OCI-LY3 (cell line): Measurements from ENCODE around the gene WASF2.

Experiments used
- H2AFZ ChIP-seq: fragments of 200-600, 300-600 bp; shearing (Covaris generic); 2 replicates; pipeline ENCODE4 v1.6.0; 2014; ENCODE audit warnings: antibody characterized with exemption, low read depth, low read length
- H3K27ac ChIP-seq: fragments of 200-600, 300-600 bp; sonication (generic); 2 replicates; pipeline ENCODE4 v1.5.1; 2014; ENCODE audit warnings: mild to moderate bottlenecking, low read length, moderate library complexity, mixed read lengths
- H3K27me3 ChIP-seq: fragments of 200-600, 300-600 bp; sonication (generic); 2 replicates; pipeline ENCODE4 v1.6.1; 2014; ENCODE audit warnings: low read depth, low read length, mixed read lengths
- H3K36me3 ChIP-seq: fragments of 200-600, 300-600 bp; sonication (generic); replicated peaks from 2 replicates; pipeline ENCODE3; 2014; ENCODE audit warnings: low read depth, low read length, mixed read lengths
- H3K4me1 ChIP-seq: fragments of 300-600, 200-600 bp; sonication (generic); 2 replicates; pipeline ENCODE4 v1.6.1; 2014; ENCODE audit warnings: low read length, mixed read lengths
- H3K4me2 ChIP-seq: fragments of 200-600, 300-600 bp; sonication (generic); 2 replicates; pipeline ENCODE4 v1.6.1; 2014; ENCODE audit warnings: low read length, mixed read lengths
- H3K4me3 ChIP-seq: fragments of 300-600, 200-600 bp; sonication (generic); 2 replicates; pipeline ENCODE4 v1.5.1; 2014; ENCODE audit warnings: antibody characterized with exemption, mild to moderate bottlenecking, low read length, moderate library complexity
- H3K79me2 ChIP-seq: fragments of 300-600, 200-600 bp; shearing (Covaris generic); 2 replicates; pipeline ENCODE4 v1.6.1; 2014; ENCODE audit warnings: mild to moderate bottlenecking, low read length, mixed read lengths
- H3K9ac ChIP-seq: fragments of 300-600, 200-600 bp; shearing (Covaris generic); 2 replicates; pipeline ENCODE4 v1.6.0; 2014; ENCODE audit warnings: mild to moderate bottlenecking, low read length, moderate library complexity
- H3K9me3 ChIP-seq: fragments of 200-600, 300-600 bp; shearing (Covaris generic); 2 replicates; pipeline ENCODE4 v1.6.1; 2014; ENCODE audit warnings: low read length, mixed read lengths; ENCODE audit not compliant: insufficient read depth
- H4K20me1 ChIP-seq: fragments of 200-600, 300-600 bp; sonication (generic); 2 replicates; pipeline ENCODE4 v1.6.1; 2016; ENCODE audit warnings: low read length, mixed read lengths; ENCODE audit not compliant: insufficient read depth
- EZH2phosphoT487 ChIP-seq: fragments of 200-600 bp; shearing (Covaris generic); IDR thresholded peaks from 2 replicates; pipeline ENCODE4 v1.6.1; 2018; ENCODE audit warnings: antibody characterized with exemption, mixed run types, low read depth
- TF ChIP-seq, protein P1 (sequence below): fragments of 200-600, 300-600 bp; sonication (generic); IDR thresholded peaks from 2 replicates; pipeline ENCODE4 v1.5.1; 2014; ENCODE audit warnings: antibody characterized with exemption, low read length, low read depth

WASF2 gene

DNA sequence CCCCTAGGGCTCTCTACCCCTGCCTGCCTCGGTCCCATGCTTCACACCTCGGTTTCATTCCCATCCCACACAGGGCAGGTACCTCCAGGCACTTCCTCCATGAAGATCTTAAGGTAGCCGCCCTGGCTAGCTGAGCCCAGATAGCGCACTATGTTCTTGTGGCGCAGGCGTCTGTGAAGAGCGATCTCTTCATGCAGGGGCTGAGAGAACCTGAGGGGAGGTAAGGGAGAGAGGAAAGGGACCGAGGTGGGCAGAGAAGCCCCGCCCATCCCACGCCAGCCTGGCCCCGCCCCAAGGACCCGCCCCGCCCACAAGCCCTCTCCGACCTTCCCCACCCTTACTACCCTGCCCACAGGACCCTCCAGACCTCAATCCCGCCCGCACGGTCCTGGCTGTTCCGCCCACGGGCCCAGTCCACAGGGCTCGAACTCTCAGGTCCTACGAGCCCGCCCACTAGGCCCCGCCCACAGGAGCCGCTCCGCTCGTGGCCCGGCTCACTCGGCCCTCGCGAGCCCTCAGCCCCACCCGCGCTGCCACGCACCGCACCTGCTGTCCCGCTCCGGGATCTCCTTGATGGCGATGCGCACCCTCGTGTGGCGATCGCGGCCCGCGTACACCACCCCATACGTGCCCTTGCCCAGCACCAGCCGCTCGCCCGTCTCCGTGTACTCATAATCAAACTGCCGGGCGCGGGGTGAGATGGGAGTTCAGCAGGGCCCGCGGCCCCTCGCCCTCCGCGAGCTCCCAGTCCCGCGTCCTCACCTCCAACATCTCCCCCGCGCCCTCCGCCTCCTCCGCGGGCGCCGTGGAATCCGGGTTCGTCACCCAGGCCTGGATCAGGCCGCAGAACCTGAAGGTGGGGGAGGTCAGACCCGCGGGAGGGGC is 129.6 kb downstream of the WASF2 start:
- Histone ChIP-seq H3K79me2 (no peaks in the 10 kb centered on the region), H3K9me3 (no peaks in the 10 kb centered on the region), H3K36me3 (no peaks in the 10 kb centered on the region), H2AFZ (no peak overlapping the region), H3K27me3 (peaks cover 6% of the 10 kb centered on the region; the same call in 1 of the 2 replicates), H3K4me2 (peak overlapping the region; percentile 91), H3K4me1 (peaks cover 29% of the 10 kb centered on the region), H3K4me3 (peak overlapping the region; percentile 76), H4K20me1 (no peaks in the 10 kb centered on the region), H3K9ac (peak overlapping the region; percentile 49; the same call in 1 of the 2 replicates), H3K27ac (no peak overlapping the region)
- TF ChIP-seq EZH2phosphoT487: no peak
- TF ChIP-seq, protein P1, sequence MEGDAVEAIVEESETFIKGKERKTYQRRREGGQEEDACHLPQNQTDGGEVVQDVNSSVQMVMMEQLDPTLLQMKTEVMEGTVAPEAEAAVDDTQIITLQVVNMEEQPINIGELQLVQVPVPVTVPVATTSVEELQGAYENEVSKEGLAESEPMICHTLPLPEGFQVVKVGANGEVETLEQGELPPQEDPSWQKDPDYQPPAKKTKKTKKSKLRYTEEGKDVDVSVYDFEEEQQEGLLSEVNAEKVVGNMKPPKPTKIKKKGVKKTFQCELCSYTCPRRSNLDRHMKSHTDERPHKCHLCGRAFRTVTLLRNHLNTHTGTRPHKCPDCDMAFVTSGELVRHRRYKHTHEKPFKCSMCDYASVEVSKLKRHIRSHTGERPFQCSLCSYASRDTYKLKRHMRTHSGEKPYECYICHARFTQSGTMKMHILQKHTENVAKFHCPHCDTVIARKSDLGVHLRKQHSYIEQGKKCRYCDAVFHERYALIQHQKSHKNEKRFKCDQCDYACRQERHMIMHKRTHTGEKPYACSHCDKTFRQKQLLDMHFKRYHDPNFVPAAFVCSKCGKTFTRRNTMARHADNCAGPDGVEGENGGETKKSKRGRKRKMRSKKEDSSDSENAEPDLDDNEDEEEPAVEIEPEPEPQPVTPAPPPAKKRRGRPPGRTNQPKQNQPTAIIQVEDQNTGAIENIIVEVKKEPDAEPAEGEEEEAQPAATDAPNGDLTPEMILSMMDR: no peak

DNA sequence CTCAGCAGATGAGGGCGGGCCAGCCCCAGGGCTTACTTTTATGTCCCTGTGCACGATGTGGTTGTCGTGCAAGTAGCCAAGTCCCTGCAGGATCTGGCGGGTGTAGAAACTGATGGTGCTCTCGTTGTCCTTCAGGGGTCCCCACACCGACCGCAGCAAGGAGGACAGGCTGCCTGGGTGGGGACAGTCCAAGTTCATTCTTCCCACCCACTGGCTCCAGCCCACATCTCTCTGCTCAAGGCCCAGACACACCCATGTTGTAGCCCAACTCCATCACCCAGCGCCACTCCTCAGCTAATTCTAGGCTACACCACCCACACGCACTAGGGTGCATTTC is 130.2 kb downstream of the WASF2 start:
- H2AFZ ChIP-seq: no peak overlapping the region
- no peaks in the 10 kb centered on the region for H3K9me3 ChIP-seq
- peak overlapping the region; percentile 76 for H3K4me3 ChIP-seq
- H4K20me1 ChIP-seq: no peaks in the 10 kb centered on the region
- H3K27me3 ChIP-seq: peaks cover 6% of the 10 kb centered on the region; the same call in 1 of the 2 replicates
- no peak for TF ChIP-seq EZH2phosphoT487
- TF ChIP-seq, protein P1: no peak
- H3K36me3 ChIP-seq: no peaks in the 10 kb centered on the region
- H3K4me2 ChIP-seq: peak overlapping the region; percentile 91
- H3K27ac ChIP-seq: no peak overlapping the region
- no peaks in the 10 kb centered on the region for H3K79me2 ChIP-seq
- peaks cover 23% of the 10 kb centered on the region for H3K4me1 ChIP-seq
- peak overlapping the region; percentile 49; the same call in 1 of the 2 replicates for H3K9ac ChIP-seq

DNA sequence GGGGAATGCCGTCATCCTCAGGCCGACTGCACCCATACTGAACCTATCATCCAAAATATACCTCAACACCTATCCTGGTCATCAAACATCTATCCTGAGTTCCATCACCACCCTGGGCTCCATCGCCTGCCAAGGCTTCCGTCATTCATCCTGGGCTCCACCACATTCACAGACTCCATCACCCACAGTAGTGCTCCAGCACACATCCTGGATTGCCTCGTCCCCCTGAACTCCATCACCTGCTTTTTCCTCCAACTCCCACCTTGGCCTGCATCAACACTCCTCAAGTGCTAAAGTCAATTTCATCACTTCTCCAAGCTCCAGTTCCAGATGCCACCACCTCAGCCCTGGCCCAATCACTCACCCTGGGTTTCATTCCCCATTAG is 131.0 kb downstream of the WASF2 start:
- Histone ChIP-seq H3K27me3 (peaks cover 6% of the 10 kb centered on the region; the same call in 1 of the 2 replicates), H3K27ac (no peak overlapping the region), H3K9ac (no peak overlapping the region), H3K4me1 (peaks cover 21% of the 10 kb centered on the region), H4K20me1 (no peaks in the 10 kb centered on the region), H3K9me3 (no peaks in the 10 kb centered on the region), H3K4me3 (no peak overlapping the region), H3K36me3 (no peaks in the 10 kb centered on the region), H2AFZ (no peak overlapping the region), H3K79me2 (no peaks in the 10 kb centered on the region), H3K4me2 (no peak overlapping the region)
- TF ChIP-seq, protein P1: no peak
- TF ChIP-seq EZH2phosphoT487: no peak

DNA sequence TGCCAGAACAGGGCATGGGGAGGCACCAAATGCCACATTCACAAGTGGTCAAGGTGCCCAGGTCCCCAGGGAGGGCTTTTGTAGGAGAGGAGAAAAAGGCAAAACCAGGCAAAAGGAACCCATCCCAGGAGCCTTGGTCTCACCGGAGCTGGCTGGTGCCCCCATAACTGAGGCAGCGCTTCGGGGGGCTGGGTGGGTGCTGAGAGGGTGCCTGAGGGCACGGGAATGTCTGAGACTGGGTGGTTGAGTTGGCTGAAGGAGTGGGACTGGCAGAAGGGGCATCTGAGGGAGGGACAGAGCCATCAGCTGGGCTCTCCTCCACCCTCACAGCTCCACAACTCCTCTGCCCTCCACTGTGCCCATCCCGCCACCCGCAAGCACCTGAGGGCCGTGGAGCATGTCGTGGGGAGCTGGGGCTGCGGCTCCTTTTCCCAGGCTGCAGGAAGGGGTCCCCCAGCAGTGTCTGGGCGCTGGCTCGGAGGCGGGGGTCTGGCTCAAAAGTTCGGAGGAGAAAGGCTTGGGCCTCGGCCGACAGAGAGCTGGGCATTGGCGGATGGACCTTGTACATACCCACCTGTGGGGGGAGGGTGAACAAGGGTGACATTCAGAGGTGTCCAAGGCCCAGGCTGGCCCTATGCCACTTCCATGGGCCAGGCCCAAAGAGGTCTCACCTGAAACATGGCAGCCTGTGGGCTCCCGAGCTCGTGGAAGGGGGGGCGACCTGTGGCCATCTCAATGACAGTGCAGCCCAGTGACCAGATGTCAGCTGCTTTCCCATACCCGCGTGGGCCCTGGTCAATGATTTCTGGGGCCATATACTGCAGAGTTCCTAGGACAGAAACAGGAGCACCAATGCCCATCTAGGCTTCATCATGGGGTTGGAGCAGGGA is 131.7 kb downstream of the WASF2 start:
- Histone ChIP-seq H3K27me3 (peaks cover 6% of the 10 kb centered on the region; the same call in 1 of the 2 replicates), H3K4me3 (peak overlapping the region; percentile 97; the same call in 1 of the 2 replicates), H4K20me1 (no peaks in the 10 kb centered on the region), H3K4me2 (peak overlapping the region; percentile 100), H3K9me3 (no peaks in the 10 kb centered on the region), H3K36me3 (no peaks in the 10 kb centered on the region), H3K79me2 (no peaks in the 10 kb centered on the region), H3K9ac (no peak overlapping the region), H3K4me1 (peaks cover 21% of the 10 kb centered on the region), H2AFZ (no peak overlapping the region), H3K27ac (no peak overlapping the region)
- no peak for TF ChIP-seq EZH2phosphoT487
- TF ChIP-seq, protein P1: no peak
